GM13976 (cell line): ENCODE measurements around the gene KANK3.

ENCODE experiments used
- DNase-seq: peaks from one replicate; pipeline ENCODE4 v3.0.0; 2012; ENCODE audit warnings: low spot score
- CTCF ChIP-seq: IDR thresholded peaks from 2 replicates; pipeline ENCODE4 v1.5.1; 2012; ENCODE audit warnings: borderline replicate concordance, mild to moderate bottlenecking; ENCODE audit not compliant: insufficient read depth; ENCODE audit errors: extremely low read depth, missing control alignments, control extremely low read depth
- in situ Hi-C: fragments of 300-500 bp; cut with MboI; formaldehyde crosslinking; loops from one replicate; pipeline ENCODE4 v1.12.0; 2022; ENCODE audit warnings: low sequenced_read_pairs, mixed read lengths, inconsistent platforms; ENCODE audit not compliant: unreplicated experiment

The KANK3 gene

GRCh38 chr19:8373867-8374813 is 31.1 kb upstream of the KANK3 start:
- in situ Hi-C loops: no loop called here
- DNase-seq: no peak
- TF ChIP-seq CTCF: no peak

- in situ Hi-C loops: no loop called here
- no peak for TF ChIP-seq CTCF
- peak; percentile 18 for DNase-seq
Measured at GRCh38 chr19:8371011-8371804, 28.1 kb upstream of the KANK3 start.

GRCh38 chr19:8370176-8371010 is 27.3 kb upstream of the KANK3 start:
- in situ Hi-C loops: no loop called here
- no peak for TF ChIP-seq CTCF
- peak; percentile 27 for DNase-seq

- in situ Hi-C loops: no loop called here
- no peak for TF ChIP-seq CTCF
- DNase-seq: no peak
Measured at GRCh38 chr19:8367327-8368001, 24.4 kb upstream of the KANK3 start.

- no peak for TF ChIP-seq CTCF
- DNase-seq: no peak
- in situ Hi-C loops: no loop called here
Measured at GRCh38 chr19:8366961-8367326, 23.9 kb upstream of the KANK3 start.
